HEK293T (cell line): ENCODE results near the gene VASH2.
A peak's percentile ranks its signal among the peaks of the same experiment; 100 is the strongest.
"Not testable (repeated sequence)": the region's sequence is repeated elsewhere in the genome, so short reads cannot be mapped to it uniquely, and the experiment has no call there.

Experiments
- CTCF ChIA-PET: fragments of 350-600 bp; formaldehyde crosslinking; extraction: SDS; loops from one replicate; lab custom pipeline; 2021; ENCODE audit warnings: antibody characterized with exemption, inconsistent platforms; lab: Yijun Ruan, JAX
- POLR2A ChIA-PET: fragments of 350-600 bp; formaldehyde crosslinking; extraction: SDS; loops from one replicate; lab custom pipeline; 2020; ENCODE audit warnings: antibody characterized with exemption, inconsistent platforms; lab: Yijun Ruan, JAX
- DNase-seq: peaks from one replicate; pipeline ENCODE4 v3.0.0; 2012; ENCODE audit warnings: mixed read lengths; ENCODE audit errors: extremely low spot score
- ARNT ChIP-seq: fragments of 450-650 bp; IDR thresholded peaks from 2 replicates; pipeline ENCODE4 v1.6.1; 2017; ENCODE audit warnings: mild to moderate bottlenecking
- BHLHE40 ChIP-seq: fragments of 450-650 bp; IDR thresholded peaks from 2 replicates; pipeline ENCODE4 v1.6.1; 2016; ENCODE audit warnings: mild to moderate bottlenecking, moderate library complexity, borderline replicate concordance
- CTBP1 ChIP-seq: fragments of 450-650 bp; IDR thresholded peaks from 2 replicates; pipeline ENCODE4 v1.6.1; 2016; ENCODE audit warnings: borderline replicate concordance
- ELF4 ChIP-seq: fragments of 450-650 bp; IDR thresholded peaks from 2 replicates; pipeline ENCODE4 v1.6.1; 2017; ENCODE audit warnings: antibody characterized with exemption
- FOXA1 ChIP-seq: fragments of 450-650 bp; IDR thresholded peaks from 2 replicates; pipeline ENCODE4 v1.6.1; 2016; ENCODE audit warnings: mild to moderate bottlenecking
- FOXK2 ChIP-seq: fragments of 450-650 bp; IDR thresholded peaks from 2 replicates; pipeline ENCODE4 v1.6.1; 2016; ENCODE audit warnings: mild to moderate bottlenecking
- FOXM1 ChIP-seq: fragments of 450-650 bp; IDR thresholded peaks from 2 replicates; pipeline ENCODE4 v1.6.1; 2017; ENCODE audit warnings: mild to moderate bottlenecking, borderline replicate concordance
- HDGF ChIP-seq: fragments of 450-650 bp; IDR thresholded peaks from 2 replicates; pipeline ENCODE4 v1.6.1; 2017; ENCODE audit warnings: antibody characterized with exemption, borderline replicate concordance
- L3MBTL2 ChIP-seq: fragments of 450-650 bp; conservative IDR thresholded peaks from 2 replicates; pipeline ENCODE4 v1.6.1; 2016; ENCODE audit warnings: mild to moderate bottlenecking
- LEF1 ChIP-seq: fragments of 450-650 bp; IDR thresholded peaks from 2 replicates; pipeline ENCODE4 v1.6.1; 2017; ENCODE audit warnings: mild to moderate bottlenecking, borderline replicate concordance
- NFRKB ChIP-seq: fragments of 450-650 bp; IDR thresholded peaks from 2 replicates; pipeline ENCODE4 v1.6.1; 2016; ENCODE audit warnings: mild to moderate bottlenecking, moderate library complexity
- SP1 ChIP-seq: fragments of 450-650 bp; IDR thresholded peaks from 2 replicates; pipeline ENCODE4 v1.6.1; 2017
- SUZ12 ChIP-seq: fragments of 450-650 bp; IDR thresholded peaks from 2 replicates; pipeline ENCODE4 v1.6.1; 2016; ENCODE audit warnings: mild to moderate bottlenecking
- TARDBP ChIP-seq: fragments of 450-650 bp; IDR thresholded peaks from 2 replicates; pipeline ENCODE4 v1.6.1; 2016
- ZNF384 ChIP-seq: fragments of 450-650 bp; IDR thresholded peaks from 2 replicates; pipeline ENCODE4 v1.6.1; 2016
- TF ChIP-seq, protein P1 (sequence below): fragments of 450-650 bp; IDR thresholded peaks from 2 replicates; pipeline ENCODE4 v1.6.1; 2016

VASH2 gene

DNA sequence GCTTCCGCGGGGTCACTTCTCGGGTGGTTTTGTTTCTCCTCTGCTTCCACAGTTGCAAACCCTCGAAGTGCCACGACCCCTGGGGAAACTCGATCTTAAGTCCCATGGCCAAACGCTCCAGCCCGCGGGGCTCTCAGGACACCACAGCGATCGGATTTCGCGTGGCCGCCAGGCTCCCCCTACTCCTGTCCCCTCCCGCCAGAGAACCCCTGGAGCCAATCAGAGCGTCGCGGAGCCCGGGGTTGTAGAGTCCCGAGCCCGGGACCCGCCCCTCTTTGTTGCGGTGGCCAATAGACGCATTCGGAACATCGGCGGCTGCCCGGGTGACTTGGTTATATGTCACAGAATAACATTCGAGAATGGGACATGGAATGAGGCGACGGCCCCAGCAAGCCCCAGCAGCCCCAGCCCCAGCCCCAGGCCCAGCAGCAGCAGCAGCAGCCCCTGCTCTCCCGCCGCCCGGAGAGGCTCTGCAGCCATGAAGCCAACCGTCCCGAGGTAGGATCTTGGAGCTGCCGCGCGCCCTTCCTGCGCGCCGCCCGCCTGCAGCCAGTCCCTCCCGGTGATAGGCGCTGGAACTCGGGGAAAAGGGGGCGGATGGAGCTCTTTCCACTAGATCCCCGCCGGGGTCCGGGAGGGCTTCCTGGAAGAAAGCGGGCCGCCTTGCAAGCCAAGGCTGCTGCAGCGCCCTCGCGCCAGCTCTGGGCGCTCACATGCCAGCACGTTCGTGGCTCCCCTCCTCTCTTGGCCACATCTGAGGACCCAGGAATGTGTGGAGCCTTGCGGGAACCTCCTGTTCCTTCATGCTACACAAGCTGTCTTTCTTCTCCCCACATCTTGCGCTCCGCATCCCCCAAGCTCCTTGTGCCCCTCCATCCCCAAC lies at the start of gene VASH2:
VASH2 (plus strand) TSS at position 299 of the 883 bp plus-strand sequence. CDS start 1,002 bp downstream, outside the sequence.
- ChIA-PET POLR2A (interaction anchor here (0.7 to 1.8 kb wide), 2 partner anchors 12 to 93 kb away, joined by 4 to 7 read pairs; partner anchors contain the start of gene FLVCR1), CTCF (interaction anchor here (0.9 to 1.1 kb wide), 2 partner anchors 17 to 285 kb away, joined by 3 to 8 read pairs; no protein-coding TSS in a partner anchor)
- DNase-seq, result peak; percentile 98
- TF ChIP-seq L3MBTL2, result peak; percentile 92
- TF ChIP-seq NFRKB, result no peak

DNA sequence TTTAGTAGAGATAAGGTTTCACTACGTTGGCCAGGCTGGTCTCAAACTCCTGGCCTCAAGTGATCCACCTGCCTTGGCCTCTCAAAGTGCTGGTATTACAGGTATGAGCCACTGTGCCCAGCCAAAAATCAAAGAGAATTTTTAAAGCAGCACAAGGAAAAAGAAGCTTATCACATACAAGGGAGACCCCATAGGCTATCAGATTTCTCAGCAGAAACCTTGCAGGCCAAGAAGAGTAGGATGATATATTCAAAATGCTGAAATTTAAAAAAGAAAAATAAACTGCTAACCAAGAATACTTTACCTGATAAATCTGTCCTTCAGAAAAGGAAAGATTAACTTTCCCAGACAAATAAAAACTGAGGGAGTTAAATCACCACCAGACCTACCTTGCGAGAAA lies 49.1 kb upstream of the VASH2 start:
- ChIA-PET POLR2A (no interaction called here), CTCF (no interaction called here)
- TF ChIP-seq ARNT (no peak), L3MBTL2 (0 out of 2 replicates have a peak, but pooled peaks have one; percentile 7)
- DNase-seq, result no peak

DNA sequence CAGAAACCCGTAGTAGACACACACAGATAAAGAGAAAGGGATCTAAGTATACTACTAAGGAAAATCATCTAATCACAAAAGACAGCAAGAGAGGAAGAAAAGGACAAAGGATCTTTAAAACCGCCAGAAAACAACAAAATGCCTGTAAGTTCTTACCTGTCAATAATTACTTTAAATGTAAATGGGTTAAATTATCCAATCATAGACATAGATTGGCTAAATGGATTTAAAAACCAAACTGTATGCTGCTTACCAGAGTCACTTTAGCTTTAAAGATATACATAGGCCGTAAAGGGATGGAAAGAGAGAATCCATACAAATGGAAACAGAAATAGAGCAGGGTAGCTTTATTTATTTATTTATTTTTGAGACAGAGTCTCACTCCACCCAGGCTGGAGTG lies 48.3 kb upstream of the VASH2 start:
- ChIA-PET POLR2A (no interaction called here), CTCF (no interaction called here)
- no peak for DNase-seq
- TF ChIP-seq ZNF384 (no peak), NFRKB (no peak), FOXM1 (no peak), ARNT (no peak)

DNA sequence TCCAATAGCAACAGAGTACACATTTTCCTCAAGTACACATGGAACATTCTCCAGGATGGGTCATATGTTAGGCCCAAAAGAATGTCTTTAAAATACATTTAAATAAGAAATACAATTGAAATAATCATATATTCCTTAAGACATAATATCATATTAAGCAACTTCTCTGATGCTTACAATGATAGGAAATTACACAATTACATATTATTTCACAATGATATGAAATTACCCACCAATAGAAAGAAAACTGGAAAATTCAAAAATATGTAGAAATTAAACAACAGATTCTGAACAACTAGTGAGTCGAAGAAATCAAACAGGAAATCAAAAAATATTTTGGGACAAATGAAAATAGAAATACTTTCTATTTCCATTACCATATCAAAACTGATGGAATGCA lies 46.7 kb upstream of the VASH2 start:
- ChIA-PET POLR2A (no interaction called here), CTCF (no interaction called here)
- DNase-seq, result no peak
- no peak for TF ChIP-seq FOXM1
- TF ChIP-seq L3MBTL2, result no peak
- TF ChIP-seq FOXK2, result no peak
- TF ChIP-seq CTBP1, result no peak
- TF ChIP-seq SP1, result no peak
- no peak for TF ChIP-seq ZNF384
- no peak for TF ChIP-seq SUZ12
- TF ChIP-seq NFRKB, result no peak
- no peak for TF ChIP-seq ELF4
- TF ChIP-seq LEF1, result no peak
- TF ChIP-seq TARDBP, result no peak

DNA sequence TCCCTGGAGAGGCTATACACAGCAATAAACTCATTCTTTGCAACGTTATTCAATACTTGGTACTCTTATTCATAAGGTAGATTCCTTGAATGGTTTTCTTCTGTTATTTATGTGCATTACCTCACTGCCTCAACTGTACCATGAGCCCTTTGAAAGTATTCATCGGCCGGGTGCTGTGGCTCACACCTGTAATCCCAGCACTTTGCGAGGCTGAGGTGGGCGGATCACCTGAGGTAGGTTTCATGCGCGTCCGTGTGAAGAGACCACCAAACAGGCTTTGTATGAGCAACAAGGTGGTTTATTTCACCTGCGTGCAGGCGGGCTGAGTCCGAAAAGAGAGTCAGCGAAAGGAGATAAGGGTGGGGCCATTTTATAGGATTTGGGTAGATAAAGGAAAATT lies 42.3 kb upstream of the VASH2 start:
- CTCF ChIA-PET, POLR2A ChIA-PET: not testable (repeated sequence)

DNA sequence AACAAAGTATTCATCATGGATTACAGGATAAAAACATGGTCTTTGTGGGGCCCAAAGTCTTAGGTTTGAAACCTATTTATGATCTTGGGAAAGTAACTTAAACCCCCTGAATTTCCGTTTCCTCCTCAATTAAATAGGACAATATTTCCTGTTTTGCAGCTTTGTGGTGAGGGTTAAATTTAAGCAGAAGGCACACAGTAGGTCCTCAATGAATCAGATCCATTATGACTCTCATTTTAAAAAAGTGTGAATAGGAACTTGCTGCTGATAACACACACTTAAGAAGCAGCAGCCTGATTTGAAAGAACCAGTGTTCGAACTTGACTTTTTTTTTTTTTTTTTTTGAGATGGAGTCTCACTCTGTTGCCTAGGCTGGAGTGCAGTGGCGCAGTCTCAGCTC lies 41.4 kb upstream of the VASH2 start:
- ChIA-PET CTCF (no interaction called here), POLR2A (no interaction called here)
- DNase-seq, result no peak
- TF ChIP-seq NFRKB (no peak), TARDBP (no peak), FOXA1 (no peak), CTBP1 (no peak), LEF1 (no peak), FOXM1 (no peak), SUZ12 (no peak), FOXK2 (no peak), ARNT (no peak), HDGF (no peak), SP1 (no peak), ZNF384 (no peak), L3MBTL2 (no peak), ELF4 (no peak), BHLHE40 (no peak)
- TF ChIP-seq, protein P1, sequence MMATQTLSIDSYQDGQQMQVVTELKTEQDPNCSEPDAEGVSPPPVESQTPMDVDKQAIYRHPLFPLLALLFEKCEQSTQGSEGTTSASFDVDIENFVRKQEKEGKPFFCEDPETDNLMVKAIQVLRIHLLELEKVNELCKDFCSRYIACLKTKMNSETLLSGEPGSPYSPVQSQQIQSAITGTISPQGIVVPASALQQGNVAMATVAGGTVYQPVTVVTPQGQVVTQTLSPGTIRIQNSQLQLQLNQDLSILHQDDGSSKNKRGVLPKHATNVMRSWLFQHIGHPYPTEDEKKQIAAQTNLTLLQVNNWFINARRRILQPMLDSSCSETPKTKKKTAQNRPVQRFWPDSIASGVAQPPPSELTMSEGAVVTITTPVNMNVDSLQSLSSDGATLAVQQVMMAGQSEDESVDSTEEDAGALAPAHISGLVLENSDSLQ, result no peak

More for the DNA sequence above, 42.3 kb upstream of the VASH2 start:
- not testable (repeated sequence) for DNase-seq

DNA sequence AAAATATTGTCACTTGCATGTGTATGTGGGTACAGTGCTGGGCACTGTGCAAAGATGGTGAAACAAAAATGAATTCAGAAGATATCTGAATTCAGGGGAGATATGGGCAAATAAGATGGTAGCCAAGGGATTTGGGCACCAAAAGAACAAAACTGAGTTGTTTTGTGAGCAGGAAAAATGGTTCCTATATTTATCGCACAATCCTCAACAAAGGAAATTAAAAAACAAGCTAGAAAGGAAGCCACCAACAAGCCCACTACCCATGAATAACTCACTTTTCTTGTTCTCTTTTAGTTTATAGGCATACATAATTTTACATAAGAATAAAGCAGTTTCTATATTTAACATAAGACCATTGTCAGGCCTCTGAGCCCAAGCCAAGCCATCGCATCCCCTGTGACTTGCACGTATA lies 40.7 kb upstream of the VASH2 start:
- TF ChIP-seq L3MBTL2 (no peak), SUZ12 (no peak), FOXM1 (no peak), SP1 (no peak)
- ChIA-PET POLR2A (no interaction called here), CTCF (no interaction called here)
- DNase-seq, result no peak

DNA sequence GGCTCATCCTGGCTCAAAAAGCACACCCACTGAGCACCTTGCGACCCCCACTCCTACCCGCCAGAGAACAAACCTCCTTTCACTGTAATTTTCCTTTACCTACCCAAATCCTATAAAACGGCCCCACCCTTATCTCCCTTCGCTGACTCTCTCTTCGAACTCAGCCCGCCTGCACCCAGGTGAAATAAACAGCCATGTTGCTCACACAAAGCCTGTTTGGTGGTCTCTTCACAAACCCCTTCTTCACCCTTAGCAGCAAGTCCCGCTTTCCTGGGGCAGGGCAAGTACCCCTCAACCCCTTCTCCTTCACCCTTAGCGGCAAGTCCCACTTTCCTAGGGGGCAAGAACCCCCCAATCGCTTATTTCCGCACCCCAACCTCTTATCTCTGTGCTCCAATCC lies 40.1 kb upstream of the VASH2 start:
- DNase-seq, POLR2A ChIA-PET, CTCF ChIA-PET: not testable (repeated sequence)

DNA sequence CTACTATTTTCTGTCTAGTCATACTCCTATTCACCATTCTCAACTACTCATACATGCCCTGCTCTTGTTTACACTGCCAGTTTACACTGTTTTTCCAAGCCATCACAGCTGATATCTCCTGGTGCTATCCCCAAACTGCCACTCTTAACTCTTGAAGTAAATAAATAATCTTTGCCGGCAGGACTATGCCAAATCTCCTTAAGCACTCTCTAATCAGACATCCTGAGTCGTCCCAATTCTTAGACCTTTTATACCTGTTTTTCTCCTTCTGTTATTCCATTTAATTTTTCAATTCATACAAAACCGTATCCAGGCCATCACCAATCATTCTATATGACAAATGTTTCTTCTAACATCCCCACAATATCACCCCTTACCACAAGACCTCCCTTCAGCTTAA lies 36.7 kb upstream of the VASH2 start:
- CTCF ChIA-PET, DNase-seq, POLR2A ChIA-PET: not testable (repeated sequence)

DNA sequence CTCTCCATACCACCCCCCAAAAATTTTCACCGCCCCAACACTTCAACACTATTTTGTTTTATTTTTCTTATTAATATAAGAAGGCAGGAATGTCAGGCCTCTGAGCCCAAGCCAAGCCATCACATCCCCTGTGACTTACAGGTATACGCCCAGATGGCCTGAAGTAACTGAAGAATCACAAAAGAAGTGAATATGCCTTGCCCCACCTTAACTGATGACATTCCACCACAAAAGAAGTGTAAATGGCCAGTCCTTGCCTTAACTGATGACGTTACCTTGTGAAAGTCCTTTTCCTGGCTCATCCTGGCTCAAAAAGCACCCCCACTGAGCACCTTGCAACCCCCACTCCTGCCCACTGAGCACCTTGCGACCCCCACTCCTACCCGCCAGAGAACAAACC lies 36.2 kb upstream of the VASH2 start:
- CTCF ChIA-PET, DNase-seq, POLR2A ChIA-PET: not testable (repeated sequence)
